Stimulated activated CD4-positive, alpha-beta T cell treated with anti-CD3 and anti-CD28 coated beads, Interleukin-4, amount 100 ng/mL, for 24 hours (primary cell): ENCODE measurements around the gene ZNF358.

Experiments
- DNase-seq: peaks from one replicate; pipeline ENCODE4 v3.0.0-alpha.2; 2020

ZNF358 gene

DNA sequence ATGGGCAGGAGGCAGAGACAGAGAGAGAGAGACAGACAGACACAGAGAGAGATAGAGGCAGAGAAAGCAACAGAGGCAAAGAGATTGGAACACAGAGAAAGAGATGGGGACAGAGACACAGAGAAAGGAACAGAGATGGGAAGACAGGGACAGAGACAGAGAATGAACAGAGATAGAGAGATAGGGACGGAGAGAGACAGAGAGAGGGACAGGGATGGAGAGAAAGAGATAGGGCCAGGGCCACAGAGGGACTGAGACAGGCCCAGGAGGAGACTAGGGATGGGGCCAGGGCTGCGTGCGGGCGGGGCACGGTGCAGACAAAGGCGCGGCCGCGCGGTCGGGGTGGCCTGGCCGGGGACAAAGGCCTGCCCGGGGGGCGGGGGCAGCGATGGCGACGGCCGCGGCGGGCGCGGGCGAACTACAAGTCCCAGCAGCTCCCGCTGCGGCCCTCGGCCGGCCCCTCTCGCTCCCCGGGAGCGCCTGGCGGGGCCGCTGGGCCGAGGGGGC is at the start of gene ZNF358:
TSS of gene ZNF358 (plus strand) at position 459 of the 507 bp plus-strand sequence. CDS start 3,140 bp downstream, outside the sequence.
- peak; percentile 38 for DNase-seq

DNA sequence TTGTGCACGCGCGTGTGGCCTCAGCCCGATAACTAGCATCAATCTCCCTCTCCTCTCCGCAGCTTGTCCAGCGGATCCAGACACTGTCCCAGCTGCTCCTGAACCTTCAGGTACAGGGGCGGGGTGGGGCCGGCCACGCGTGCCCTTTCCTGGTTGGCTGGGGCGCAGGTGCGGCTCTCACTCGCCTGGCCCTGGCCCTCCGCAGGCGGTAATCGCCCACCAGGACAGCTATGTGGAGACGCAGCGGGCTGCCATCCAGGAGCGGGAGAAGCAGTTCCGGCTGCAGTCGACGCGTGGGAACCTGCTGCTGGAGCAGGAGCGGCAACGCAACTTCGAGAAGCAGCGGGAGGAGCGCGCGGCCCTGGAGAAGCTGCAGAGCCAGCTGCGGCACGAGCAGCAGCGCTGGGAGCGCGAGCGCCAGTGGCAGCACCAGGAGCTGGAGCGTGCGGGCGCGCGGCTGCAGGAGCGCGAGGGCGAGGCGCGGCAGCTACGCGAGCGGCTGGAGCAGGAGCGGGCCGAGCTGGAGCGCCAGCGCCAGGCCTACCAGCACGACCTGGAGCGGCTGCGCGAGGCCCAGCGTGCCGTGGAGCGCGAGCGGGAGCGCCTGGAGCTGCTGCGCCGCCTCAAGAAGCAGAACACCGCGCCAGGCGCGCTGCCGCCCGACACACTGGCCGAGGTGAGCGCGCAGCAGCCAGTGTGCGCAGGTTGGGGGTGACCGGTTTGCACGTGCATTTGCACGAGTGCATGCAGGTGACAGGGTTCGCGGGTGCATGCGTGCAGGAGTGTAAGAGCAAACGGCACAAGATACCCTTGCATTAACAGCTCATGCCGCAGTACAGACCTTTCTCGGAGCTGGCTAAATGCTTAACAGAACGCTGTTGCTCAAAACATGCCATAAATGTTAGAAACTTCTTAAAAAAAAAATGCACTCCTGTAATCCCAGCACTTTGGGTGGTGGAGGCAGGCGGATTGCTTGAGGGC is 48.6 kb upstream of the ZNF358 start:
- no peak for DNase-seq

DNA sequence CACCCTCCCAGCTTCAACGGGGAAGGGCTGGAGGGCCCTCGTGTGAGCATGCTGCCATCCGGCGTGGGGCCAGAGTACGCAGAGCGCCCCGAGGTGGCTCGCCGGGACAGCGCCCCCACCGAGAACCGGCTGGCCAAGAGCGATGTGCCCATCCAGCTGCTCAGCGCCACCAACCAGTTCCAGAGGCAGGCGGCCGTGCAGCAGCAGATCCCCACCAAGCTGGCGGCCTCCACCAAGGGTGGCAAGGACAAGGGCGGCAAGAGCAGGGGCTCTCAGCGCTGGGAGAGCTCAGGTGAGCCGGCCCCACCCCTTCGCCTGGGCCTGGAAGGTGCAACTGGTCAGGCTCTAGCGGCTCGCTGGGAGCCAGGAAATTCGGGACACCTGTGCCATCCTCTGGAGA is 47.1 kb upstream of the ZNF358 start:
- no peak for DNase-seq

DNA sequence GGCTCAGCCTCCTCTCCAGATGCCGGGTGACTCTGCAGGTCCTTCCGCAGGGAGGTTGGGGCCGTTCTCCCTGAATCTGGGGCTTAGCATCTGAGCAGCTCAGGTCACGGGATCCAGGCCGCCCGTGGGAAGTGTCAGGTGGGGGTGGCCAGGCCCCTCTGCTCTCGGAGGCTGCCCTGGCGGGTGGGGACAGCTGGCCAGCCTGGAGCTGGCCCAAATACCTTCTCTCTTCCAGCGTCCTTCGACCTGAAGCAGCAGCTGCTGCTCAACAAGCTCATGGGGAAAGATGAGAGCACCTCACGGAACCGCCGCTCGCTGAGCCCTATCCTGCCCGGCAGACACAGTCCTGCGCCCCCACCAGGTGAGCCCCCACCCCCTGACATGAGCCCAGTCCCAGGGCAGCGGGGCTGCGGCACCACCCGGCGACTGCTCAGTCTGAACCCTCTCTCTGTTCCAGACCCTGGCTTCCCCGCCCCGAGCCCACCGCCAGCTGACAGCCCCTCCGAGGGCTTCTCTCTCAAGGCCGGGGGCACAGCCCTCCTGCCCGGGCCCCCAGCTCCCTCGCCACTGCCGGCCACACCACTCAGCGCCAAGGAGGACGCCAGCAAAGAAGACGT is 46.1 kb upstream of the ZNF358 start:
- DNase-seq = no peak

DNA sequence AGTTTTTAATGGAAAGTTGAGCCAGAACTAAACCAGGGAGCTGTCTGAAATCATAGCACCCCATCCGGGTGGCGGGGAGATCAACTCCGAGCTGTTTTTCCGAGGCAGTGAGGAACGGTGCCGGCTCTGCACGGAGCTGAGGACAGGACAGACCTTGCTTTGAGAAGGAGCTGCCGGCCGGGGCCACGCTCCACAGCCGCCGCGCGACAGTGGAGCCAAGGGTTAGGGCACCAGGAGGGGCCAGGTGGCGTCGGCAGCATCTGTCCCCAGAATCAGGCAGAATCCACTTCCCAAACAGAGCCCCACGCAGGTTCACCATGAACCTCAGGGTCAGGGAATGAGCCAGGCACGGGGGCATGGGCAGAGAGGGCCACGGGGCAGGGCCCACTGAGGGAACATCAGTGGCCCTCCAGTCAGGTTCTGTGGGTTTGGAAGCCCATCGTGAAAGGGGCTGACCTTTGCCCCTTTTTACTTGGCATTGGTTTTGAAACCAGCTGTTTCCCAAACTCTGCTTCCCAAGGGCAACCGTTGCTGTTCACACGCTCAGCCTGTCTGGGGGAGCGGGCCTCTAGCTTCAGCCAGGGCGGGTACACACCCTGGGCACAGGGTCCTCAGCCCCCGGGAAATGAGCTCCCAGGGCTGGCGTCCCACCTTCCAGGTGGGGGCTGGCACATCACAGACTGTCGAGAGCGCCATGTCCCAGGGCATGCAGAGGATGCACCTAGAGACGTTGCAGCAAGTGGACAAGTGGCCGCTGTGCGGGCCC is 45.2 kb upstream of the ZNF358 start:
- no peak for DNase-seq

DNA sequence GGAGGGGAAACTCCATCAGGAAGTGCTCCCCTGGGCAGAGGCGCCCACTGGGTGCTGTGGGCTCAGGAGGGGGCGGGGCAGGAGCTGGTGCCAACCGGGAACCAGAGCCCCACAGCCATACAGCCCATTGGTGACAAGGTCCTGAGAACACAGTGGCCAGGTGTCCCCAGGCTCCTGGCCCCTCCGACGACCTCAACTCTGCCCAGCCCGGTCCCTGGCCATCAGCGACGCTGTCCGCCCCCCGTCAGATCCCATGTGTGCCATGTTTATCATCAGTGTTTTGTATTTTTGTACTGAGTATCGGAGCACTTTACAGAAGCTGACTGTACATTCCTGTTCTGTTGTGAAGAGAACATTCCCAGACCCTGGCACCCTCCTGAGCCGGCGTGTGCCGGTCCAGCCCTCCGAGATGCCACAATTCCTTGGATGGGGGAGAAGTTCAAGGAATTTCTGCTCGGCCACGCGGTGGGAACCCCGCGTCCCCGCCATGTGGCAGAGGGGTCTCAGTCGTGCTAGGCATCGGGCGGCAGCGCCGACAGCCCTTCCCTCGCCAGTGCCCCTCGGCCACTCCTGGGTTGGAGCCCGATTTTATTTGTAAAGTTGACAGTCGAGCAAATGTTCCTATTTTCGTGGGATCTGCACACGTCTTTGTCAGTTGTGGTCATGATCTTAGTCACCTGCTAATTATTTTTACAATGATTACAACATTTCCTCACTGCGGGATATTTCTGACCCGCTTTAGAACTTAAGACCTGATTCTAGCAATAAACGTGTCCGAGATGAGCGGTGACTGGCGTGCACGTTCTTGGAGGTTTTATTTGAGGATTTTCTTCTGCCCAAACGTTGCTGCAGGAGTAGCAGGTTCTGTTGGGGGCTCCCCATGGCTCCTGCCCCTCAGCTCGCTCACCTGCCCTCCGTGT is 43.9 kb upstream of the ZNF358 start:
- DNase-seq = no peak

DNA sequence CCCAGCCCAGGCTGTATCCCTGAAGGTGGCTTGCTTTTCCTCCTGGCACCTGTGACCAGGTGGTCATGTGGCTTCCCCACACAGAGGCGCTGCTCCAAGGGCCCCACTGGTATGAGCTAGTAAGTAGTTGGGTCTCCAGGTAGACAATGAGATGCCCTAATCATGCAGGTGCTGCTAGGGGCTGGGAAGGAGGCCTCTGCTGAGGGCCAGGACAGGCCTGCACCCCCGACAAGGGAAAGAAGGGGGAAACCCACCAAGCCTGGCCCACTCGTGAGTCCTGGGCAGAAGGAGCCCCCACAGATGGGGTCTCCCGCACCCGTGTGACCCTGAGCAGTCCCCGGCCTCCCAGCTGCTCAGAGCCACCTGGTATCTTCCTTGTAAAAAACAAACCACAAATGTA is 40.2 kb upstream of the ZNF358 start:
- no peak for DNase-seq

DNA sequence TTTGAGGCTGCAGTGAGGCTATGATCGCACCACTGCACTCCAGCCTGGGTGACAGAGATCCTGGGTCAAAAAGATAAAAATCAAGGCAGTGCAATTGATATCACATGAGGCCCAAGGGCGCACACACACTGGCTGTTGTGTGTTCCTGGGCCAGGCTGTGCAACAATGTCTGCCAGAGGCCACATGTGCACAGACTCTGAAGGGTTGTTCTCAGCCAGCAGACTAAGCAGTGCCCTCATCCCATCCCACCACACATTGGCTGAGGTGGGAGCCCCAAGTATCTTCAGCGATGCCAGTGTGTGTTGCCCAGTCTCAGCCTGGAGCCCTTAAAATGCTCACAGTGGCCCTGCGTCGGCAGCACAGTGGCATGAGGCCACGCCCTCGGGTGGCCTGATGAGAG is 39.7 kb upstream of the ZNF358 start:
- no peak for DNase-seq

DNA sequence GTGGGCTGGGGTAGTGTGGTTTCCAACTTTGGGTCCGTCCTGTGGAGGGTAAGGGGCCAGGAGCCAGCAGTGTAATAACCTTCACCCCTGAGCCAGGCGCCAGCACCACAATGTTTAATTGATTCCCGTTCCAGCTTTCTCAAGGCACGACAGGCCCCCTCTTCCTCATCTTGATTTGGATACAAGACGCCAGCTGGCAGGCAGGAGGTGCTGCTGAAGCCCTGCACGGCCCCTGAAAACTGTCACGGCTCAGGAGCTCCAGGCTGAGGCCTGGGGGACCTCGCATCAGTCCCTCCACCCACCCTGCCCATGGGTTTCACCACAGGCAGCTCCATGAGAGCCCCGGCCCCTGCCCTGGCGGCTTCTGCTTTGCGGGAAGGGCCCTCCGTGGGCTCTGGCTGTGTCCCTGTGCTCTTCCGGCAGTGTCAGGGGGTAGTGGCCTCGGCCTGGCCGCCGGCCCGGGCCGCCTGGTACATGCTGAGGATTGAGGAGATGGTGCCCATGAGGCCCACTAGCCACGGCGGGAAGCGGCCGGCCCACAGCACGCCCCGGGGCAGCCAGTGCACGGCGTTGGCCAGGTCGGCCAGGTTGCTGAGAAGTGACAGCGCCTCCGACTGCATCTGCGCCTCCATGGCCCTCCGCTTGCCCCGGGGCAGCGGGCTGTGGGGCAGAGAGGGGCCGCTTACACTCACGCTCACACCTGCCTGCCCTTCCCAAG is 39.0 kb upstream of the ZNF358 start:
- DNase-seq = no peak

DNA sequence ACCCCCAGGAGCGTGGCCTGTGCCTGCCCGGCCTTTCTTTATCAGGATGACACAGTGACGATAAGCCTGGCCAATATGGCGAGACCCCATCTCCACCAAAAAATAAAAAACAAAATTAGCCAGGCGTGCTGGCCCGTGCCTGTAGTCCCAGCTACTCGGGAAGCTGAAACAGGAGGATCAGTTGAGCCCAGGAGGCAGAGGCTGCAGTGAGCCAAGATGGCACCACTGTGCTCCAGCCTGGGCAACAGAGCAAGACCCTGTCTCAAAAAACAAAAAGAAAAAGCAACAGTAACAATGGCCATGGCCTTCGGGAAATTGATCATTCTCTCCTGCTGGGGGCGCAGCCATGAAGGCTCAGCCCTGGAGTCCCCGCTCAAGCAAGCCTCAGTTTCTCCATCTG is 38.1 kb upstream of the ZNF358 start:
- no peak for DNase-seq

DNA sequence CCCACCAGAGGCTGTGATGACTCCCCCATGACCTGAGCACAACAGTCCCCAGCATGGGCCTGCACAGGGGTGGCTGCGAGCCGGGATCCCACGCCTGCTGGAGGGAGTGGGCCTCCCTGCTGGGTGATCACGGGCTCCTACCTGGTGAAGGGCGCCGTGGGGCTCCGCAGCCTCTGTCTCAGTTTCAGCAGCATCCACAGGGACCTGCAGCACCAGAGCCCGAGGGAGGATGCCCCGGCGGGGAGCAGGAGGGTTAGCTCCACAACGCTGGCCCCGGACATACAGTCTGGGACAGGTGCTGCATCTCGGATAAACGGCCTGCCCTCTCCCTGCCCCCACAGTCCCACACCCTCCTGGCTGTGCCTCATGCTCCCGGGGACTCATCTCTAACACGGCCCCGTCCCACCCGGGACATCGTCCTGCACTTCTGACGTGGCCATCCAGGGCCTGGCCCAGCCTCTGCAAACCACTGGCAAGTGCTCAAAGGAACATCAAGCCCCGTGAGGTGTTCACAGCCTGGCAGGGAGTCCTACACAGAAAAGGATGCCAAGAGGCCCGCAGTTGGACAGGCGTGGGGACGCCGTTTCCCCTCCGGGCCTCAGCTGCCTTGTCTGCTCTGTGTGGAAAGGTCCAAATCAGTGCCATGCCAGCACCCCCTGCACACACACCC is 37.6 kb upstream of the ZNF358 start:
- no peak for DNase-seq

DNA sequence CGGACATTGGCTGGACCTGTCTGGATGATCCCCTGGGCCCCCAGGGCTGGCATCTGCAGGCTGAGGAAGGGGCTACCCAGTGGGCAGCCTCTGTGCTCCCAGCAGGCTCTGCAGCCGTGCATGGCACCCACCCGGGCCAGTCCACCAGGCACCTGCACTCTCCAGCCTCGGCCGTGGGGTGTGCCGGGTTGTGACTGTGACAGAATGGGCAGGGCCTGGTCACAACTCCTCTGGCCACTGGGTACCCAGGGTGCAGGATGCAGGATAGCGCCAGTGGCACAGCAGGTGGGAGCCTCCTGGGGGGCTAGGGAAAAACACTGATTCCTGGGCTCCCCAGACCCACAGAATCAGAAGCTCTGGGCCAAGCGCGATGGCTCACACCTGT is 37.1 kb upstream of the ZNF358 start:
- DNase-seq = no peak

DNA sequence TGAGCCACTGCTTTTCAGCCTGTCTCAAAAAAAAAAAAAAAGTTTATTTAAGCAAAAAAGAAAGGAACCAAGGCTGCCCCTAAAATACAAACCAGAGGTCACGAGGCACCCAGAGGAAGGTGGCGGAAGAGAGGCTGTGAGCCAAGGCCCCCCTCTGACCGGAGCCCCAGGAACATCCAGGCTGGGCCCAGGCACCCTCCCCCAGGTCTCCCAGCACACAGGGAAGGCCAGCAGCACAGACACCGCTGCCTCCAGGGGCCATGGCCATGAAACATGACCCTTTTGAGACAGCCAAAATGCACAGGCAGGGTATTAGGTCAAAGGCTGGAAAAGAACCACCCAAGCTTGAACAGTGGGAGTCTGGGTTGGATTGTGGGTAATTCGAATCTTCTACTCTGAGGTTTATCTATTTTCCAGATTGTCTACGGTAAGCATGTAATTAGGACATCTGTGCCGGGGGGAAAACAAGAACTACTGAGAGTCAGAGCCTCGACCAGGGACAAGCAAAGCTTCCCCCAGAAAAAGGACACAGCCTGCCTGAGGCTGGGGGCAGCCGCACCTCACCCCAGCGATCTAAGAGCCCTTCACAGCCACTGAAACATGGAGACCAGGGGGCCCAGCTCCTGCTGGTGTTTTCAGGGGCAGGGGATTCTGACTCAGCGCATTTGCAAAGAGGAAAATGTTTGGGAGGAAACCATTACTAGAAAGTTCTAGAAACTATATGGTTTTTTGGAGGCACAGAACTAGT is 35.5 kb upstream of the ZNF358 start:
- no peak for DNase-seq

DNA sequence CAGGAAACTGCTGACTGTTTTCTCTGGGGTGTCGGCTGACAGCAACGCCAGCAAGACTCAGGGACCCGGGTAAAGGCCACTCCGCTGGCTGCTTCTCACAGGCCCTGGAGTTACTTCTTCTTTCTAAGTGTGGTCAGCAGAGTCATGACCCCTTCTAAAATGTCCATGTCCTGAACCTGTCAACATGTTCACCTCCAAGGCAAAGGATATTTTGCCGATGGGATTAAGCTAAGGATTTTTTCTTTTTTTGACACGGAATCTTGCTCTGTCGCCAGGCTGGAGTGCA is 35.0 kb upstream of the ZNF358 start:
- DNase-seq = no peak

DNA sequence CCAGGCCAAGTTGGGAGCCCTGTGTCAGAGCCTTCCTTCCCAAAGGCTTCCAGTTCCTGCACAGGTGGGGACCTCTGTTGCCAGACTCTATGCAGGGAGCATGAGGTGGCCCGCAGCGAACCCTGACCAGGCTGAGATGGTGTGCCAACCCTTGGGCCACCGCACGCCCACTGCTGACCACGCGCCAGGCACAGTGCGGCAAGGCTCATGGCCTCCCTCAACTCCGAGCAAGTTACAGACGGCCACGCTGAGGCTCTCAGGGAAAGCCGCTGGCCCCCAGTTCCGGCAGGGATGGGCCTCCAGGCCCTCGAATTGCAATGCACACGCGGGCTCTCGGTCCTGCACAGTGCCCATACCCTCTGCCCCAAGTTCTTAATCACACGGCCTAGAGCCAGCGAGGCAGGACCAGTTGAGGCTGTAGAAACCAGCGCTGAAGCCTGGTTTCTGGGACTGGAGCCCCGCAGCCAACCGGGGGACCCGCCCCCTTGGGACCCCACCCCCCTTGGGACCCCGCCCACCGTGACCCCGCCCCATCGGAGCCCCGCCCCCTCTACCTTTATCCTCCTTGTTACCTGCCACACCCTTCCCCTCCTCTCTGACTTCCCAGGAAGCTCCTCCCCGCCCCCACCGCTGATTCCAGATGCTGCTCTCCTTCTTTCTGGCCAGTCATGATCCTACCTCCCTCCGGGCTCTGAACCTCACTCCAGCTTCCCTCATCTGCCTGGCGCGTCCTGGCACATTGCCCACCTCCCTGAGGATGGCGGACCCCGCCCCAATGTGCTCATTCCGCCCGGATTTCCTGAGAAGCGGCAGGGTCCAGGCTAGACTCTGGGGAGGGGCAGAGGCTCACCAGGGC is 33.1 kb upstream of the ZNF358 start:
- no peak for DNase-seq

DNA sequence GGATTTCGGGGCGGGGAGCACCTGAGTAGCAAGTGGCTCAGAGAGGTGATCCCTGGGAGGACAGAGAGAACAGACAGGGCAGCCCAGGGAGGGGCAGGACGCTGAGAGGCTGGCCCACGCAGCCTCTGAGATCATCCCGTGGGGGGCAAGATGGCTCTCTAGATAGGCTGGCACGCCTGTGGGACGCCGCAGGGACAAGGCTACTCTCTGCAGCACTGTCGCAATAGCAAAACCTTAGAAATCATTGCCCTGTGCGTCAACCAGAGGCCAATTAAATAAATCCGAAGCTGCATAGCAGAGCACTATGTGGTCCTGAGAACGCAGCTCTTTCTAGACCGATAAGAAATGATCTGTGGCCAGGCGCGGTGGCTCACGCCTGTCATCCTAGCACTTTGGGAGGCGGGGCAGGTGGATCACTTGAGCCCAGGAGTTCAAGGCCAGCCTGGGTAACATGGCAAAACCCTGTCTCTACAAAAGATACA is 32.1 kb upstream of the ZNF358 start:
- DNase-seq = no peak

DNA sequence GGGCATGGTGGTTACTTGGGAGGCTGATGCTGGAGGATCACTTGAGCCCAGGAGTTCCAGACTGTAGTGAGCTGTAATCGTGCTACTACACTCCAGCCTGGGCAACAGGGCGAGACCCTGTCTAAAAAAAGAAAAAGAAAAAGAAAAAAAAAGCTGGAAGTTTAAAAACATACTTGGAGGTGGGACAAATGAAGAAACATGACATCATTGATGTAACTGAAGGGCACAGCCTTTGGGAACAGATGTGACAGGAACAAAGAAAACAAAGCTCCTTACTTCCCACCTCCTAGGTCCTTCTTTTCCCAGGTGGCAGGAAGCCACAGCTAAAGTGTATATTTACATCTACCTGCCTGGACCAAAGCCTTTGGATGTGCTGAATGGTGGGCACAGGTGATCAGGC is 29.0 kb upstream of the ZNF358 start:
- no peak for DNase-seq

DNA sequence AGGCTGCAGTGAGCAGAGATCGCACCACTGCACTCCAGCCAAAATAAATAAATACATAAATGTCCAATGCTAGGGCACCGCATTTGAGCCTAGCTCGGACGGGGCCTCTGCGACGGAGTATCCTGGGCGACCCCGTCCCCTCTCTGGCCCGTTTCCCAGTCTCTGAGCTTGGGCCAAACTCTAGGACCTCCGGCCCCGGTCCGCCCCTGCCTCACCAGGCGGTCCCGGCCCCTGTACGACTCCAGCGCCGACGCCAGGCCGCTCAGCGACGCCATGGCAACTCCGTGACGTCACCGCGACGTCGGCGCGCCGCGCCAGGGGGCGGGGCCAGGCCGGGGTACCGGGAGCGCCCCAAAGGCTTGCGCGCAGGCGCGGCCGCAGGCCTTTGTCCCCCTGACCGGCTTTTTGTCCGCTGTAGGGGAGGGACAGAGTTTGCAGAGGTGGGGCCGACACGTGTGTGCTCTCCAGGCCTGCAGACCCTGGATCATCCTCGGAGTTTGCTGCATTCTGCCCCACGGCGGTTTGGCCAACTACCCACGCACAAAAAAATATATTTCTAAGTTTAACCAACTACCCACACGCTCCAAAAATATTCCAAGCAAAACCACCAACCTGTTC is 27.1 kb upstream of the ZNF358 start, which contains the start of gene PEX11G:
TSS of gene PEX11G (minus strand) at position 300 of the 618 bp plus-strand sequence. CDS start at position 275, 25 bp downstream.
- peak; percentile 91 for DNase-seq

DNA sequence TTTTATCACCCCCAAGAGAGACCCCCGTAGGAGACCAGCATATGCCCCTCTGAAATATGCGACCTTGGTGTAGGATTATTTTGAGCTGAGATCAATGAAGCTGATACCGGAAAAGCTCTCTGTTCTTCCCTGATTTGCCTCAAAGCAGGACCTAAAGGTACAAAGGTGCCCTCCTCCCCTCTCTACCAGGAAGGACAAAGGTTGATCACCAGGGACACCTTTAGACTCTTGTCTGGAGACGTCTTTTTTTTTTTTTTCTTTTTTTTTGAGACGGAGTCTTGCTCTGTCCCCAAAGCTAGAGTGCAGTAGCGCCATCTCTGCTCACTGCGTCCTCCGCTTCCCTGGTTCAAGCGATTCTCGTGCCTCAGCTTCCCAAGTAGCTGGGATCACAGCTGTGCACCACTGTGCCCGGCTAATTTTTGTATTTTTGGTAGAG is 26.3 kb upstream of the ZNF358 start:
- no peak for DNase-seq
